HCT116 (cell line): Measurements from ENCODE around the gene AMOTL2. TPM values are rescaled to one million over a fixed set of nuclear protein-coding genes. Genes with fewer than 3 reads are reported as not detected.

Experiments
- ATAC-seq: fragments of 200-7000 bp; cut with Tn5 transposase; 2 replicates; pipeline ENCODE4 v1.9.1; 2020; ENCODE audit warnings: mild to moderate bottlenecking, moderate library complexity
- BruUV-seq: library from RNA; stranded (reverse); fragments of 400-500 nt; replicated peaks from 2 replicates; lab custom pipeline; 2021; lab: Mats Ljungman, UMichigan
- CTCF ChIA-PET: fragments of 300-600 bp; sonication (Branson Sonifier 250); formaldehyde crosslinking; loops from one replicate; lab custom pipeline; 2021; ENCODE audit warnings: antibody characterized with exemption; lab: Charles Lee
- POLR2A ChIA-PET: fragments of 300-600, 350-600 bp; sonication (Branson Sonifier 250); formaldehyde crosslinking; loops from one replicate; lab custom pipeline; 2021; ENCODE audit warnings: antibody characterized with exemption; lab: Charles Lee
- RAD21 ChIA-PET, 2 experiments: fragments of 300-600 bp; sonication (Branson Sonifier 250); formaldehyde crosslinking; loops; one replicate each; lab custom pipeline; 2023; ENCODE audit warnings: low total read pairs in 2 of 2; ENCODE audit not compliant: uncharacterized antibody in 2 of 2, unreplicated experiment in 2 of 2, low non-redundant PET in 1 of 2; lab: Charles Lee
- DNase-seq: peaks from one replicate; pipeline ENCODE4 v3.0.0-alpha.2; 2010; ENCODE audit warnings: low read depth, low spot score
- H2AFZ ChIP-seq: fragments of 200-600 bp; shearing (Covaris generic), sonication (generic); 2 replicates; pipeline ENCODE4 v1.6.1; 2017; ENCODE audit warnings: low read depth, mixed run types, mixed read lengths, antibody characterized with exemption, low read length; ENCODE audit not compliant: poor library complexity, severe bottlenecking
- H3K27ac ChIP-seq: 2 replicates; pipeline ENCODE4 v1.5.1; 2012; ENCODE audit warnings: low read depth, low read length
- H3K27me3 ChIP-seq: fragments of 200-600 bp; sonication (generic); 2 replicates; pipeline ENCODE4 v1.6.1; 2016; ENCODE audit warnings: mixed run types, low read length, mixed read lengths; ENCODE audit not compliant: insufficient read depth
- H3K36me3 ChIP-seq, 2 experiments: fragments of 200-500 bp in 1 of 2; fragments of 200-600 bp in 1 of 2; sonication (Bioruptor generic) in 1 of 2; sonication (generic) in 1 of 2; 2 replicates each; pipeline versions ENCODE4 v1.5.1 to v1.6.1; 2014 to 2016; ENCODE audit warnings: low read length in 2 of 2, inconsistent platforms in 1 of 2, mixed read lengths in 1 of 2, mixed run types in 1 of 2; ENCODE audit not compliant: insufficient read depth in 2 of 2, control insufficient read depth in 1 of 2
- H3K4me1 ChIP-seq, 2 experiments: fragments of 200-600 bp in 1 of 2; sonication (generic) in 1 of 2; 2 replicates each; pipeline versions ENCODE4 v1.5.1 to v1.6.1; 2012 to 2017; ENCODE audit warnings: low read length in 2 of 2, inconsistent platforms in 1 of 2, mild to moderate bottlenecking in 1 of 2, mixed read lengths in 1 of 2, mixed run types in 1 of 2, moderate library complexity in 1 of 2; ENCODE audit not compliant: insufficient read depth in 2 of 2, control insufficient read depth in 1 of 2
- H3K4me2 ChIP-seq: fragments of 200-600 bp; sonication (generic); 2 replicates; pipeline ENCODE4 v1.6.1; 2017; ENCODE audit warnings: mixed run types, low read length, mixed read lengths
- H3K4me3 ChIP-seq, 2 experiments: fragments of 200-600 bp in 1 of 2; sonication (generic) in 1 of 2; replicated peaks in 1 of 2; 2 replicates each; pipeline ENCODE4 v1.5.1; 2011 to 2016; ENCODE audit warnings: low read length in 2 of 2, control low read depth in 1 of 2, low read depth in 1 of 2, mild to moderate bottlenecking in 1 of 2, mixed read lengths in 1 of 2, mixed run types in 1 of 2
- H3K79me2 ChIP-seq: fragments of 200-600 bp; sonication (generic); 2 replicates; pipeline ENCODE4 v1.6.1; 2017; ENCODE audit warnings: mild to moderate bottlenecking, mixed run types, low read length, moderate library complexity, mixed read lengths; ENCODE audit not compliant: insufficient read depth
- H3K9ac ChIP-seq: fragments of 200-600 bp; sonication (generic); 2 replicates; pipeline ENCODE4 v1.6.1; 2016; ENCODE audit warnings: low read length, mixed read lengths
- H3K9me2 ChIP-seq: fragments of 200-600 bp; sonication (generic), shearing (Covaris generic); 2 replicates; pipeline ENCODE4 v1.6.1; 2017; ENCODE audit warnings: mixed run types, mild to moderate bottlenecking, moderate library complexity; ENCODE audit not compliant: insufficient read depth
- H3K9me3 ChIP-seq, 2 experiments: fragments of 200-500 bp in 1 of 2; fragments of 200-600 bp in 1 of 2; sonication (Bioruptor generic) in 1 of 2; sonication (generic) in 1 of 2; 2 replicates each; pipeline ENCODE4 v1.6.1; 2014 to 2017; ENCODE audit warnings: low read length in 2 of 2, mixed read lengths in 2 of 2, inconsistent platforms in 1 of 2, low read depth in 1 of 2, mild to moderate bottlenecking in 1 of 2, mixed run types in 1 of 2, moderate library complexity in 1 of 2; ENCODE audit not compliant: control insufficient read depth in 1 of 2, insufficient read depth in 1 of 2
- H4K20me1 ChIP-seq: fragments of 200-600 bp; sonication (generic), shearing (Covaris generic); 2 replicates; pipeline ENCODE4 v1.6.1; 2017; ENCODE audit warnings: mixed run types, mild to moderate bottlenecking, moderate library complexity; ENCODE audit not compliant: insufficient read depth
- ATF3 ChIP-seq: IDR thresholded peaks from 2 replicates; pipeline ENCODE4 v1.6.1; 2012
- CBX3 ChIP-seq: IDR thresholded peaks from 2 replicates; pipeline ENCODE4 v1.6.1; 2012; ENCODE audit warnings: low read depth
- CEBPB ChIP-seq: IDR thresholded peaks from 2 replicates; pipeline ENCODE4 v1.6.1; 2012; ENCODE audit warnings: low read depth
- CTCF ChIP-seq, 3 experiments: fragments of 200-600 bp in 1 of 3; sonication (generic) in 1 of 3; IDR thresholded peaks in 2 of 3; conservative IDR thresholded peaks in 1 of 3; 2 replicates each; pipeline ENCODE4 v1.5.1; 2012 to 2017; ENCODE audit warnings: low read depth in 2 of 3, low read length in 2 of 3, antibody characterized with exemption in 1 of 3, borderline replicate concordance in 1 of 3, control low read depth in 1 of 3, mild to moderate bottlenecking in 1 of 3, mixed read lengths in 1 of 3, mixed run types in 1 of 3, moderate library complexity in 1 of 3; ENCODE audit not compliant: insufficient read depth in 1 of 3
- EGR1 ChIP-seq: IDR thresholded peaks from 2 replicates; pipeline ENCODE4 v1.6.1; 2012; ENCODE audit warnings: low read depth
- ELF1 ChIP-seq: IDR thresholded peaks from 2 replicates; pipeline ENCODE4 v1.6.1; 2012; ENCODE audit warnings: low read depth, borderline replicate concordance
- EZH2 ChIP-seq: fragments of 200-600 bp; sonication (generic); IDR thresholded peaks from 2 replicates; pipeline ENCODE4 v1.6.1; 2017; ENCODE audit warnings: antibody characterized with exemption, mixed run types
- JUND ChIP-seq: IDR thresholded peaks from 2 replicates; pipeline ENCODE4 v1.6.1; 2012
- POLR2AphosphoS5 ChIP-seq: IDR thresholded peaks from 2 replicates; pipeline ENCODE4 v1.6.1; 2011; ENCODE audit warnings: mild to moderate bottlenecking, low read depth, low read length, moderate library complexity
- RAD21 ChIP-seq: IDR thresholded peaks from 2 replicates; pipeline ENCODE4 v1.6.1; 2012; ENCODE audit warnings: low read depth, mild to moderate bottlenecking
- REST ChIP-seq: IDR thresholded peaks from 2 replicates; pipeline ENCODE4 v1.6.1; 2012; ENCODE audit warnings: low read depth
- SIN3A ChIP-seq: IDR thresholded peaks from 2 replicates; pipeline ENCODE4 v1.6.1; 2012; ENCODE audit warnings: low read depth
- SP1 ChIP-seq: IDR thresholded peaks from 2 replicates; pipeline ENCODE4 v1.6.1; 2012; ENCODE audit warnings: low read depth
- SRF ChIP-seq: IDR thresholded peaks from 2 replicates; pipeline ENCODE4 v1.6.1; 2012; ENCODE audit warnings: low read depth
- TCF7L2 ChIP-seq: IDR thresholded peaks from 2 replicates; pipeline ENCODE4 v1.7.0; 2011; ENCODE audit warnings: borderline replicate concordance, inconsistent platforms; ENCODE audit not compliant: insufficient read depth, insufficient read length; ENCODE audit errors: extremely low read depth
- YY1 ChIP-seq: IDR thresholded peaks from 2 replicates; pipeline ENCODE4 v1.6.1; 2011; ENCODE audit warnings: low read length, low read depth, moderate library complexity, mild to moderate bottlenecking; ENCODE audit not compliant: insufficient replicate concordance; ENCODE audit errors: extremely low read depth
- ZBTB33 ChIP-seq: IDR thresholded peaks from 2 replicates; pipeline ENCODE4 v1.6.1; 2011; ENCODE audit warnings: mild to moderate bottlenecking, low read length, moderate library complexity; ENCODE audit not compliant: insufficient replicate concordance; ENCODE audit errors: extremely low read depth
- intact Hi-C: fragments of 100-400 bp; cut with micrococcal nuclease; formaldehyde crosslinking; loops from 2 replicates; pipeline ENCODE4 v1.10.0; 2022
- total RNA-seq: library from RNA; stranded (reverse); gene quantifications from one replicate; pipeline ENCODE4 v1.2.1, GENCODE V29; 2021; ENCODE audit not compliant: unreplicated experiment

Gene AMOTL2
- total RNA-seq, 1 experiment from 2014 or later: 54.0 TPM

GRCh38 chr3:134312873-134313846 is 61.1 kb downstream of the AMOTL2 start:
- BruUV-seq: TSS peak; percentile 95
- Histone ChIP-seq H3K4me2 (peak overlapping the region; percentile 96), H3K4me1 (peaks cover 62 to 81% of the 10 kb centered on the region in 2 experiments), H3K9ac (peak overlapping the region; percentile 84), H3K27me3 (no peaks in the 10 kb centered on the region), H4K20me1 (no peaks in the 10 kb centered on the region), H3K9me3 (no peaks in the 10 kb centered on the region), H2AFZ (peak overlapping the region; percentile 13), H3K79me2 (no peaks in the 10 kb centered on the region), H3K36me3 (no peaks in the 10 kb centered on the region), H3K4me3 (peak overlapping the region; percentile 60 to 70), H3K27ac (peak overlapping the region; percentile 79), H3K9me2 (no peaks in the 10 kb centered on the region)
- DNase-seq (no peak), ATAC-seq (peak; percentile 60)
- ChIA-PET RAD21 (interaction anchor here (0.7 to 1.6 kb wide), 4 partner anchors 14 to 61 kb away, joined by 3 to 4 read pairs (median 4); partner anchors contain the start of gene AMOTL2 (in 1 of the 2)), POLR2A (interaction anchor here (0.6 to 0.9 kb wide), 2 partner anchors 15 to 61 kb away, joined by 4 to 6 read pairs; partner anchors contain the start of gene AMOTL2), CTCF (interaction anchor here (0.6 to 2.7 kb wide), 15 partner anchors 8 to 173 kb away, joined by 3 to 11 read pairs (median 3); partner anchors contain the start of genes AMOTL2, ANAPC13 and CEP63)
- intact Hi-C loops: loop anchor here (1.0 to 2.0 kb wide), 3 partner anchors 46 to 161 kb away; no protein-coding TSS in a partner anchor
- no peak for TF ChIP-seq YY1
- peak in 2 of 3 experiments; percentile 43 to 53; a peak in 3 of 6 replicates for TF ChIP-seq CTCF (IDR thresholded peaks at IDR 0.05 in 2 of 3, conservative IDR thresholded peaks at IDR 0.05 in 1 of 3; ENCODE audit: borderline replicate concordance in 1 of 3, insufficient read depth in 1 of 3, low read depth in 2 of 3, low read length in 2 of 3)
- no peak for TF ChIP-seq CBX3
- TF ChIP-seq TCF7L2: no peak
- TF ChIP-seq POLR2AphosphoS5: peak; percentile 88
- TF ChIP-seq ZBTB33: no peak
- no peak for TF ChIP-seq REST
- no peak for TF ChIP-seq EGR1
- TF ChIP-seq SRF: no peak
- TF ChIP-seq EZH2: no peak
- no peak for TF ChIP-seq JUND
- no peak for TF ChIP-seq RAD21
- no peak for TF ChIP-seq ATF3
- no peak for TF ChIP-seq SIN3A
- TF ChIP-seq SP1: no peak
- no peak for TF ChIP-seq CEBPB
- no peak for TF ChIP-seq ELF1
